Endothelial cell of umbilical vein (primary cell): ENCODE data around the gene DNAJB5. TPM values are rescaled to one million over a fixed set of nuclear protein-coding genes. Genes with fewer than 3 reads are reported as not detected.

Experiments
- BruUV-seq: library from RNA; stranded (reverse); fragments of 400-500 nt; replicated peaks from 2 replicates; lab custom pipeline; 2021; lab: Mats Ljungman, UMichigan
- CTCF ChIA-PET: fragments of 300-600, 350-600 bp; sonication (Branson Sonifier 250); formaldehyde crosslinking; loops from one replicate; lab custom pipeline; 2021; ENCODE audit warnings: antibody characterized with exemption, inconsistent platforms; lab: Charles Lee
- POLR2A ChIA-PET: fragments of 300-600, 350-600 bp; sonication (Branson Sonifier 250); formaldehyde crosslinking; loops from one replicate; lab custom pipeline; 2021; ENCODE audit warnings: antibody characterized with exemption, inconsistent platforms; lab: Charles Lee
- DNase-seq: peaks from one replicate; pipeline ENCODE4 v3.0.0-alpha.2; 2011; ENCODE audit warnings: low read depth, low spot score
- FAIRE-seq: peaks from 2 replicates; lab custom pipeline; 2011; peaks lifted over from hg19 to GRCh38; lab: Jason Lieb, UNC
- H2AFZ ChIP-seq: 2 replicates; pipeline ENCODE4 v1.6.0; 2012; ENCODE audit warnings: low read depth, low read length, control low read depth, inconsistent platforms
- H3K27ac ChIP-seq: 2 replicates; pipeline ENCODE4 v1.5.1; 2011; ENCODE audit warnings: low read depth, mild to moderate bottlenecking, control low read depth, low read length, moderate library complexity; ENCODE audit not compliant: insufficient read depth
- H3K27me3 ChIP-seq, 2 experiments: 2 replicates each; pipeline versions ENCODE4 v1.6.0 to v1.6.1; 2011; ENCODE audit warnings: low read length in 2 of 2, mixed read lengths in 1 of 2; ENCODE audit not compliant: control insufficient read depth in 2 of 2, insufficient read depth in 2 of 2
- H3K36me3 ChIP-seq, 2 experiments: 2 replicates in 1 of 2; 3 replicates in 1 of 2; pipeline ENCODE4 v1.5.1; 2011; ENCODE audit warnings: low read length in 2 of 2, mild to moderate bottlenecking in 1 of 2, moderate library complexity in 1 of 2; ENCODE audit not compliant: control insufficient read depth in 2 of 2, insufficient read depth in 2 of 2; ENCODE audit errors: extremely low read depth in 1 of 2
- H3K4me1 ChIP-seq: 3 replicates; pipeline ENCODE4 v1.5.1; 2011; ENCODE audit warnings: mild to moderate bottlenecking, low read length; ENCODE audit not compliant: control insufficient read depth, insufficient read depth; ENCODE audit errors: extremely low read depth
- H3K4me2 ChIP-seq: 2 replicates; pipeline ENCODE4 v1.6.1; 2011; ENCODE audit warnings: low read length, control low read depth, mixed read lengths; ENCODE audit not compliant: insufficient read depth
- H3K4me3 ChIP-seq, 3 experiments: fragments of 200-600 bp in 1 of 3; sonication (generic), shearing (Covaris generic) in 1 of 3; replicated peaks in 1 of 3; 2 replicates each; pipeline ENCODE4 v1.5.1; 2011 to 2016; ENCODE audit warnings: control low read depth in 3 of 3, low read length in 3 of 3, mild to moderate bottlenecking in 2 of 3, inconsistent platforms in 1 of 3, low read depth in 1 of 3, moderate library complexity in 1 of 3; ENCODE audit not compliant: insufficient read depth in 1 of 3
- H3K79me2 ChIP-seq: 2 replicates; pipeline ENCODE4 v1.6.0; 2012; ENCODE audit warnings: low read length, inconsistent platforms; ENCODE audit not compliant: control insufficient read depth, insufficient read depth
- H3K9ac ChIP-seq: replicated peaks from 2 replicates; pipeline ENCODE3; 2011; ENCODE audit warnings: low read length, control low read depth; ENCODE audit not compliant: insufficient read depth; ENCODE audit errors: extremely low read depth
- H3K9me1 ChIP-seq: replicated peaks from 3 replicates; pipeline ENCODE4 v1.6.0; 2011; ENCODE audit warnings: mild to moderate bottlenecking, low read length; ENCODE audit not compliant: control insufficient read depth, insufficient read depth; ENCODE audit errors: extremely low read depth
- H3K9me3 ChIP-seq: replicated peaks from 2 replicates; pipeline ENCODE4 v1.5.1; 2012; ENCODE audit warnings: low read length, inconsistent platforms; ENCODE audit not compliant: control insufficient read depth, insufficient read depth
- H4K20me1 ChIP-seq: replicated peaks from 2 replicates; pipeline ENCODE3; 2011; ENCODE audit warnings: mild to moderate bottlenecking, low read length; ENCODE audit not compliant: control insufficient read depth, insufficient read depth; ENCODE audit errors: extremely low read depth
- EZH2 ChIP-seq: IDR thresholded peaks from 2 replicates; pipeline ENCODE4 v1.6.1; 2012; ENCODE audit warnings: borderline replicate concordance, low read depth, mild to moderate bottlenecking, moderate library complexity, low read length, inconsistent platforms; ENCODE audit not compliant: severe bottlenecking
- FOS ChIP-seq: IDR thresholded peaks from 2 replicates; pipeline ENCODE4 v1.6.1; 2011; ENCODE audit warnings: mild to moderate bottlenecking, low read length, moderate library complexity, borderline replicate concordance; ENCODE audit not compliant: insufficient read depth
- GATA2 ChIP-seq: IDR thresholded peaks from 2 replicates; pipeline ENCODE4 v1.7.0; 2011; ENCODE audit warnings: low read depth, mild to moderate bottlenecking, moderate library complexity, mixed read lengths, low read length; ENCODE audit not compliant: insufficient read length, insufficient read depth
- JUN ChIP-seq: IDR thresholded peaks from 2 replicates; pipeline ENCODE4 v1.6.1; 2011; ENCODE audit warnings: borderline replicate concordance, low read depth; ENCODE audit not compliant: insufficient read length, insufficient read depth
- MAX ChIP-seq: IDR thresholded peaks from 2 replicates; pipeline ENCODE4 v1.6.1; 2011; ENCODE audit not compliant: insufficient read depth, insufficient read length
- MYC ChIP-seq: IDR thresholded peaks from one replicate; pipeline ENCODE4 v1.6.1; 2011; ENCODE audit warnings: mild to moderate bottlenecking, low read depth, low read length
- POLR2A ChIP-seq: IDR thresholded peaks from 2 replicates; pipeline ENCODE4 v1.6.1; 2012; ENCODE audit warnings: low read depth, mild to moderate bottlenecking, control low read depth, low read length
- POLR2AphosphoS5 ChIP-seq: IDR thresholded peaks from 2 replicates; pipeline ENCODE4 v1.6.1; 2012; ENCODE audit warnings: low read depth, mild to moderate bottlenecking, control low read depth, low read length, moderate library complexity; ENCODE audit not compliant: insufficient read depth
- dilution Hi-C: fragments of 300-500 bp; cut with MboI; formaldehyde crosslinking; loops from one replicate; pipeline ENCODE4 v1.15.0; 2019; ENCODE audit warnings: low sequenced_read_pairs; ENCODE audit not compliant: extremely low pct_ligation_motif_present
- intact Hi-C: fragments of 100-400 bp; cut with micrococcal nuclease; formaldehyde crosslinking; loops from one replicate; pipeline ENCODE4 v1.10.0; 2022
- polyA plus RNA-seq, 4 experiments: library from polyadenylated mRNA; depleted of rRNA in 3 of 4; stranded (reverse) in 3 of 4; unstranded in 1 of 4; fragments of >200 nt; gene quantifications; 2 replicates each; pipeline versions ENCODE4 v1.2.1 to v1.2.3, GENCODE V29; 2011 to 2012; ENCODE audit warnings: missing spikeins in 1 of 4
- total RNA-seq: library from RNA; stranded (reverse); gene quantifications from 2 replicates; pipeline ENCODE4 v1.2.3, GENCODE V29; 2021
- TF ChIP-seq, protein P1 (sequence below), 2 donors: IDR thresholded peaks; 1 replicate in 1 of 2; 2 replicates in 1 of 2; pipeline ENCODE4 v1.5.1; 2011; ENCODE audit warnings: low read length in 2 of 2, mild to moderate bottlenecking in 2 of 2, moderate library complexity in 2 of 2, control low read depth in 1 of 2, inconsistent platforms in 1 of 2, low read depth in 1 of 2; ENCODE audit not compliant: insufficient read depth in 1 of 2; ENCODE audit errors: extremely low read depth in 1 of 2

Gene DNAJB5
- total and polyA plus RNA-seq, 2 donors (not counting 3 experiments of a cell fraction or from before 2014, with no cell fraction given): 8.6 to 12.8 TPM

DNA sequence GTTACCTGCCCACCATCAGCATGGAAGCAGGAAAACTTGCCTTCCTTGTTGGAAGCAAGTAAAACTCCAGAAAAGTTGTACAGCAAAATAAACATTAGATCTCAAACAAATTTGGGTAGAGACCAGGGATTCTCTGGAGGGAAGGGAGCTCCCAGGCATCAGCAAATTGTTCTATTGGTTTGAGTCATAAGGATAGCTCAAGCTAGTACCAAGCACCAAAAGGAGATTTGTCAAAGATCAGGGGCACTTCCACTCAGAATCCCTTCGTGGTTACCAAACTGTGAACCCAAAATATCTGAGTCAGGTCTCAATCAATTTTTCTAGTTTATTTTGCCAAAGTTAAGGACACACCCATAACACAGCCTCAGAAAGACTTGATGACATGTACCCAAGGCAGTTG is 37.8 kb downstream of the DNAJB5 start:
- H3K79me2 ChIP-seq: no peaks in the 10 kb centered on the region
- no peak for TF ChIP-seq FOS
- TF ChIP-seq JUN: no peak
- TF ChIP-seq, protein P1, sequence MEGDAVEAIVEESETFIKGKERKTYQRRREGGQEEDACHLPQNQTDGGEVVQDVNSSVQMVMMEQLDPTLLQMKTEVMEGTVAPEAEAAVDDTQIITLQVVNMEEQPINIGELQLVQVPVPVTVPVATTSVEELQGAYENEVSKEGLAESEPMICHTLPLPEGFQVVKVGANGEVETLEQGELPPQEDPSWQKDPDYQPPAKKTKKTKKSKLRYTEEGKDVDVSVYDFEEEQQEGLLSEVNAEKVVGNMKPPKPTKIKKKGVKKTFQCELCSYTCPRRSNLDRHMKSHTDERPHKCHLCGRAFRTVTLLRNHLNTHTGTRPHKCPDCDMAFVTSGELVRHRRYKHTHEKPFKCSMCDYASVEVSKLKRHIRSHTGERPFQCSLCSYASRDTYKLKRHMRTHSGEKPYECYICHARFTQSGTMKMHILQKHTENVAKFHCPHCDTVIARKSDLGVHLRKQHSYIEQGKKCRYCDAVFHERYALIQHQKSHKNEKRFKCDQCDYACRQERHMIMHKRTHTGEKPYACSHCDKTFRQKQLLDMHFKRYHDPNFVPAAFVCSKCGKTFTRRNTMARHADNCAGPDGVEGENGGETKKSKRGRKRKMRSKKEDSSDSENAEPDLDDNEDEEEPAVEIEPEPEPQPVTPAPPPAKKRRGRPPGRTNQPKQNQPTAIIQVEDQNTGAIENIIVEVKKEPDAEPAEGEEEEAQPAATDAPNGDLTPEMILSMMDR (IDR thresholded peaks at IDR 0.05; ENCODE audit: extremely low read depth in 1 of 2, insufficient read depth in 1 of 2, low read depth in 1 of 2, low read length in 2 of 2): no peak
- no peak for TF ChIP-seq GATA2
- TF ChIP-seq EZH2: no peak
- no peak for TF ChIP-seq MYC
- no peak for TF ChIP-seq POLR2A
- no peak for TF ChIP-seq POLR2AphosphoS5
- no peak for TF ChIP-seq MAX
- H2AFZ ChIP-seq: no peak overlapping the region
- no peaks in the 10 kb centered on the region for H3K36me3 ChIP-seq
- ChIA-PET POLR2A (interaction anchor here (1.1 kb wide), 1 partner anchor 45 kb away, joined by 3 read pairs; the partner anchor contains the start of gene VCP), CTCF (interaction anchor here (0.9 to 4.5 kb wide), 7 partner anchors 8 to 128 kb away, joined by 4 to 29 read pairs (median 9); a partner anchor contains a TSS)
- no peaks in the 10 kb centered on the region for H3K9me3 ChIP-seq
- DNase-seq (no peak), FAIRE-seq (no peak)
- H3K27me3 ChIP-seq: no peaks in the 10 kb centered on the region
- H3K4me3 ChIP-seq: no peak overlapping the region
- no TSS peak for BruUV-seq
- intact Hi-C loops: no loop called here
- H4K20me1 ChIP-seq: no peaks in the 10 kb centered on the region
- H3K9ac ChIP-seq: no peak overlapping the region
- H3K4me2 ChIP-seq: no peak overlapping the region
- peaks cover 9% of the 10 kb centered on the region for H3K4me1 ChIP-seq
- H3K27ac ChIP-seq: no peak overlapping the region
- dilution Hi-C loops: no loop called here
- H3K9me1 ChIP-seq: no peaks in the 10 kb centered on the region
